HG02588 (cell line): Measurements from ENCODE around the gene SEZ6L.

Source experiments
- ATAC-seq: cut with Tn5 transposase; IDR thresholded peaks from one replicate; pipeline ENCODE4 v1.9.1; 2021; ENCODE audit warnings: mild to moderate bottlenecking, moderate library complexity; ENCODE audit not compliant: unreplicated experiment

Gene SEZ6L

GRCh38 chr22:26291940-26292666 is 122.8 kb downstream of the SEZ6L start:
- ATAC-seq, result no peak

- no peak for ATAC-seq
Observed at GRCh38 chr22:26292667-26292995, 123.4 kb downstream of the SEZ6L start.

DNA sequence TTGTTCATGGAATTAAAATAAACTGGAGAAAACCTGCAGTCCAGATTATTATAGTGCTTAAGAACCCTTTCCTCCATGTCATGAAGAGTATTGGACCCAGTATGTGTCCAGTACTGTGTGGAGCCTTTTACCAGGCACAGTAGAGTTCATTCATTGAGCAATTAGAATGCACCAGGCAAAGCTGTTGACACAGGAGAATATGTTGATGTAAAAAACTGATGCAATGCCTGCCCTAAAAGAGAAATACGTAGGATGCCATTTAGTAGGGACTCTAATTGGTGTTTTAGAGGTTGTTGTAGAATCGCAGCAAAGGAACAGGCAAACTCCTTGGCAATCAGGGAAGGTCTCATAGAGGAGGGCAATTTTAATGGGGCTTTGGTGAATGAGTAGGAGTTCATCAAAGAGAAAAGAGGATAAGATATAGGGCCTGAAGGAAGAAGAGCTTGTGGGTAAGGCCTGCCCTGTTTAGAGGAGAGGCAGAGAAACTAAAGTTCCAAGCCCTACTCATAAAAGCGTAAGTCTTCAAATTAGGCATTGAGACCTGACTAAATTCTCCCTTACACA is 126.4 kb downstream of the SEZ6L start:
- ATAC-seq, result no peak

DNA sequence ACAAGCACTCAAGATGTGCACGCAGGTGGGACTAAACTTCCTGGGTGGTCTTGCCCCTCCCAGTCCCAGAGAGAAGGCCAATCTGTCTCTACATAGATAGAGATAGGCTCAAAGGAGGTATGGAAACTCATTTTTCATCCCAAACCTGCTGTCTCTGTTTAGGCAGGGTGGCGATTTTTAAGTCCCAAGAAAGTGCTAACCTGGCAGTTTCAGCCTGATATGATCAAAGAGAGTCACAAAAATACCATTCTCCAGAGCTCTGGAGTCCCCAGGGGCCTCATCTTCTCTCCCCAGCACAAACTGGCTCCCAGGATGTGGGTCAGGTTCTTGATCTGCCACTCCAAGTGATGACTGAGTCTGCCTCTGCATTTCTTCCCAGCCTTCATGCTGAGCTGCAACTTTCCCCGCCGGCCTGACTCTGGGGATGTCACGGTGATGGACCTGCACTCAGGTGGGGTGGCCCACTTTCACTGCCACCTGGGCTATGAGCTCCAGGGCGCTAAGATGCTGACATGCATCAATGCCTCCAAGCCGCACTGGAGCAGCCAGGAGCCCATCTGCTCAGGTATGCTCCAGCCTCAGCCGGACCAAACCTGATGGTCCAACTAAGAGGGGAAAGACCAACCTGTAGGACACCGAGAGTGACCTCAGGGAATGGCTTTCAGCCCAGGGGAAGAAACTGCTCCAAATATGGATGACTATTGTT is 129.5 kb downstream of the SEZ6L start:
- no peak for ATAC-seq

- no peak for ATAC-seq
Observed at GRCh38 chr22:26302726-26303125, 133.5 kb downstream of the SEZ6L start.

GRCh38 chr22:26303475-26303874 is 134.2 kb downstream of the SEZ6L start:
- ATAC-seq, result no peak

- no peak for ATAC-seq
Observed at GRCh38 chr22:26304730-26305129, 135.5 kb downstream of the SEZ6L start.

GRCh38 chr22:26308467-26308866 is 139.2 kb downstream of the SEZ6L start:
- ATAC-seq, result no peak

GRCh38 chr22:26310616-26311015 is 141.4 kb downstream of the SEZ6L start:
- no peak for ATAC-seq

DNA sequence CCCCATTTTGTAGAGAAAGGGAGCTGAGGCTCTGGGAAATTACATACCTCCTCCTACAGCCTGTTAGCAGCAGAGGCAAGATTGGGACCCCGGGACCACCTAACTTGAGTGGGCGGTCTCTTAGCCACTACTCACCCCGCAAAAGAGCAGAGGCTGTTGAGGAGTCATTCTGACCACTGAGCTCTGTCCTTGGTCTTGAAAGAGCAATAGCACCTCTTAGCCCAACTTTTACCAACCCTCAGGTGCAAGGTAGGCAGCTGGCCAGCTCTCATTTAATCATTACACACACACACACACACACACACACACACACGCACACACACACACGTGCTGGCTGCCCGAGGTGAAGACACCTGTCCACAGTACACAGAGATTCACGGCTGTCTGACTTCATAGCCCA is 144.0 kb downstream of the SEZ6L start:
- no peak for ATAC-seq

GRCh38 chr22:26314171-26314570 is 144.9 kb downstream of the SEZ6L start:
- ATAC-seq, result no peak

GRCh38 chr22:26314656-26315055 is 145.4 kb downstream of the SEZ6L start:
- ATAC-seq, result no peak

GRCh38 chr22:26316732-26317285 is 147.5 kb downstream of the SEZ6L start:
- ATAC-seq, result no peak

DNA sequence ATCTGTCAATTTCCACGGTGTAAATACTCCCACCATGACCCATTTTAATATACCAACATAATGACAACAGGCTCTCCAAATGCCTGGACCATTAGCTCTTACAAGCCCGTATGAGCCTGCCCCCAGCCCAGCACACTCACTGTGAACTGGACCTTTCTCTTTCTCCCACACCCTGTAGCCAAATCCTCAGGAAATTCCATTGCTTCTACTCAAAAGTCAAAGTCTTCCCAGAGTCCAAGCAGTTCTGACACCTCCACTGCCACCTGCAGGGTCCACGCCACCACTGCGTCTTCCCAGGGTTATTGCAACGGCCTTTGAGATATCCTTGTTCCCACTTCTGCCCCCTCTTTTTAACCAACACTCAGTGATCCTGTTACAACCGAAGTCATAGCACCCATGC is 149.7 kb downstream of the SEZ6L start:
- ATAC-seq, result no peak

- ATAC-seq, result no peak
Observed at GRCh38 chr22:26320447-26320846, 151.2 kb downstream of the SEZ6L start.

DNA sequence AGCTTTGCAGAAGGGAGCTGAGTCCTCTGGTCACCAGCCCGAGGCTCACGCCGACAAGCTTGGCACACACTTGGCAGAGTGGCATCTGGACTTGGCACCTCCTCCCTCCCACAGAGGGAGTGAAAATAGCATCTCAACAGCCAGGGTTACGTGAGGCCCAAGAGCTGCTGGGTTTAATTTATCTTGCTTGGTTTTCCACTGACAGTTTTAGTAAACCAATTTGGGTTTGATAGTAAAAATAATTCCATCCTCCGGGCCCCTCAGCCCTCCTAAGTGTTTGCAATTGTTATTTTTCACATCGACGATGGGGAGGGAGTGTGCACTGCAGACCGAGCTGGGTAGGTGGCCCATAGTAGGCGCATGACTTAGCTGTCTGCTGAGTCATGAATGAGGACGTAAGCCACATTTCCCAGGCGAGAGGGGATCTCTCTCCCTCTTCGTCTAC is 152.2 kb downstream of the SEZ6L start:
- no peak for ATAC-seq

GRCh38 chr22:26322179-26322905 is 153.1 kb downstream of the SEZ6L start:
- ATAC-seq, result no peak

GRCh38 chr22:26323013-26323412 is 153.8 kb downstream of the SEZ6L start:
- ATAC-seq, result no peak

GRCh38 chr22:26324150-26324549 is 154.9 kb downstream of the SEZ6L start:
- ATAC-seq, result no peak

GRCh38 chr22:26325641-26326040 is 156.4 kb downstream of the SEZ6L start:
- no peak for ATAC-seq

DNA sequence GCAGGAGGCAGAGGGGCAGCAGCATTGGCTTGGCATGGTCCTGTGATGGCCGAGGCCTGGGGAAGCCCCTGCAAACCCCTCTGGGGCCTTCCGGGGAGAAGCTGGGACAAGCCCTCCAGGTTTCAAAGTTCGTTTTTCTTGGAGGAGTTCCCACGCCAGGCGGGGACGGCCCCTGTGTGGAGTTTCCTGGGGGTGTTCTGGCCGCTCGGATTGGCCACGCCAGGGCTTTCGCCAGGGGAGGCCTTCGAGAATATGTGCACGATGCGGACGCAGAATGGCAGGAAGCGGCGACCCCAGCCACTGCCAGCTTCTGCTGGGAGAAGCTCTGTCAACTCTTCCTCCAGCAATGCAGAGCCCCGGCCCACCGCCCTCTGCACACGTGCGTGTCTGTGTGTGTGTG is 157.5 kb downstream of the SEZ6L start:
- no peak for ATAC-seq
